Stomach (tissue), 9 donors: ENCODE measurements around the gene ZFYVE26. TPM values are rescaled to one million over a fixed set of nuclear protein-coding genes. Genes with fewer than 3 reads are reported as not detected.

ENCODE experiments used
- DNase-seq, 2 donors: peaks; one replicate each; pipeline versions ENCODE4 v3.0.0 to v3.0.0-alpha.2; 2013 to 2019
- H3K27ac ChIP-seq, 5 donors: fragments of 200-600 bp in 4 of 5; sonication (generic) in 4 of 5; one replicate each; pipeline ENCODE4 v1.5.1; 2013 to 2019; ENCODE audit warnings: mild to moderate bottlenecking in 1 of 5, moderate library complexity in 1 of 5
- H3K27me3 ChIP-seq, 3 donors: fragments of 200-600 bp; sonication (generic); one replicate each; pipeline ENCODE4 v1.5.1; 2017 to 2019; ENCODE audit warnings: mixed run types in 1 of 3
- H3K36me3 ChIP-seq, 4 donors: fragments of 200-600 bp; sonication (generic); 1 replicate in 3 of 4; 2 replicates in 1 of 4; pipeline ENCODE4 v1.5.1; 2016 to 2019
- H3K4me1 ChIP-seq, 4 donors: fragments of 200-600 bp; sonication (generic); one replicate each; pipeline ENCODE4 v1.5.1; 2016 to 2019
- H3K4me3 ChIP-seq, 4 donors: fragments of 200-600 bp; sonication (generic) in 3 of 4; one replicate each; pipeline ENCODE4 v1.5.1; 2016 to 2019; ENCODE audit warnings: mild to moderate bottlenecking in 1 of 4
- H3K9me3 ChIP-seq, 4 donors: fragments of 200-600 bp; sonication (generic); one replicate each; pipeline ENCODE4 v1.5.1; 2016 to 2019
- EP300 ChIP-seq: sonication (generic); formaldehyde crosslinking; IDR thresholded peaks from one replicate; pipeline ENCODE4 v1.6.1; 2017; ENCODE audit warnings: antibody characterized with exemption
- POLR2A ChIP-seq, 4 donors: fragments of 450-650 bp; IDR thresholded peaks; one replicate each; pipeline ENCODE4 v1.6.1; 2016; ENCODE audit warnings: antibody characterized with exemption in 4 of 4, control low read depth in 2 of 4, mild to moderate bottlenecking in 1 of 4, moderate library complexity in 1 of 4
- POLR2AphosphoS5 ChIP-seq, 3 donors: sonication (generic); formaldehyde crosslinking; IDR thresholded peaks; one replicate each; pipeline ENCODE4 v1.6.1; 2016; ENCODE audit warnings: antibody characterized with exemption in 3 of 3
- WGBS, 5 donors: extraction: QIAGEN DNeasy Blood & Tissue Kit in 3 of 5; methylation state at CpG; one replicate each; pipeline versions ENCODE4 v1.1.5 to v1.1.7; 2013 to 2018; 5-methylcytosine and 5-hydroxymethylcytosine counted together
- intact Hi-C: fragments of 100-400 bp; cut with DNase I; formaldehyde crosslinking; loops from one replicate; pipeline ENCODE4 v1.15.1; 2023; ENCODE audit warnings: low total_unique reads
- polyA plus RNA-seq, 3 donors: library from polyadenylated mRNA; stranded (reverse); fragments of 200-250 nt; gene quantifications; one replicate each; pipeline ENCODE4 v1.2.3, GENCODE V29; 2013
- total RNA-seq, 5 donors: library from RNA; depleted of rRNA; stranded (reverse); fragments of >200 nt; gene quantifications; one replicate each; pipeline versions ENCODE4 v1.1.0 to v1.2.3, GENCODE V29; 2014 to 2016
- TF ChIP-seq, protein P1 (sequence below), 7 experiments: fragments of 450-650 bp in 4 of 7; fragments of 200-600 bp in 3 of 7; sonication (generic) in 3 of 7; IDR thresholded peaks; one replicate each; pipeline ENCODE4 v1.5.1; 2016 to 2019; ENCODE audit warnings: antibody characterized with exemption in 7 of 7, control low read depth in 2 of 7, mild to moderate bottlenecking in 1 of 7
- donor health status: healthy with polysubstance abuse.
- donor health status: Bipolar disorder and iron deficiency.
- donor health status: healthy.

The ZFYVE26 gene
- total and polyA plus RNA-seq, 8 donors = 2.1 to 201 (median 20.8) TPM

DNA sequence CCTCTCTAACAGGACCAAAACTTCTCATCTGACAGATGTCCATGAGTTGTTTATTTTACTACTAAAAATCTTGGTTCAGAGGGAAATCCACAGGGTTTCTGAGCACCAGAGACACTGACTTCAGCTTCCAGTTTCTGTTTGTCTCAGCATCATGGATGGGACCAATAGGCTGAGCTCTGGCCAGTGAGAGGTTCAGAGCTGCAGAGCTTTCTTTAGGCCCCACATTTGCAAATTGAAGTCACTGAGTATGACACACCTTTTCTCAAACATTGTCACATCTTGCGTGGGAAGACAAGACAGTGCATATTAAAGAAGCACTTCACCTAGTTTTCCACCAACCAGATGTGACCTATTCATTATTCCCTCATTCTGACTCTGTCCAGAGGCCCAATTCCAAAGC is 69.5 kb downstream of the ZFYVE26 start:
- intact Hi-C loops = no loop called here
- no peak overlapping the region for H3K27ac ChIP-seq
- peaks cover 32 to 61% (median 49%) of the 10 kb centered on the region in 4 donors for H3K36me3 ChIP-seq
- H3K4me3 ChIP-seq = no peak overlapping the region
- WGBS, 5 donors = 79 to 100% (median 97%) methylated on average over 1 of the region's 1 CpG
- TF ChIP-seq POLR2AphosphoS5 (IDR thresholded peaks at IDR 0.05) (no peak), EP300 (no peak), POLR2A (IDR thresholded peaks at IDR 0.05) (no peak)
- TF ChIP-seq, protein P1, sequence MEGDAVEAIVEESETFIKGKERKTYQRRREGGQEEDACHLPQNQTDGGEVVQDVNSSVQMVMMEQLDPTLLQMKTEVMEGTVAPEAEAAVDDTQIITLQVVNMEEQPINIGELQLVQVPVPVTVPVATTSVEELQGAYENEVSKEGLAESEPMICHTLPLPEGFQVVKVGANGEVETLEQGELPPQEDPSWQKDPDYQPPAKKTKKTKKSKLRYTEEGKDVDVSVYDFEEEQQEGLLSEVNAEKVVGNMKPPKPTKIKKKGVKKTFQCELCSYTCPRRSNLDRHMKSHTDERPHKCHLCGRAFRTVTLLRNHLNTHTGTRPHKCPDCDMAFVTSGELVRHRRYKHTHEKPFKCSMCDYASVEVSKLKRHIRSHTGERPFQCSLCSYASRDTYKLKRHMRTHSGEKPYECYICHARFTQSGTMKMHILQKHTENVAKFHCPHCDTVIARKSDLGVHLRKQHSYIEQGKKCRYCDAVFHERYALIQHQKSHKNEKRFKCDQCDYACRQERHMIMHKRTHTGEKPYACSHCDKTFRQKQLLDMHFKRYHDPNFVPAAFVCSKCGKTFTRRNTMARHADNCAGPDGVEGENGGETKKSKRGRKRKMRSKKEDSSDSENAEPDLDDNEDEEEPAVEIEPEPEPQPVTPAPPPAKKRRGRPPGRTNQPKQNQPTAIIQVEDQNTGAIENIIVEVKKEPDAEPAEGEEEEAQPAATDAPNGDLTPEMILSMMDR (IDR thresholded peaks at IDR 0.05) = no peak
- peaks cover 0 to 9% (median 0%) of the 10 kb centered on the region in 4 donors for H3K4me1 ChIP-seq
- no peaks in the 10 kb centered on the region for H3K9me3 ChIP-seq
- DNase-seq = no peak
- H3K27me3 ChIP-seq = no peaks in the 10 kb centered on the region

DNA sequence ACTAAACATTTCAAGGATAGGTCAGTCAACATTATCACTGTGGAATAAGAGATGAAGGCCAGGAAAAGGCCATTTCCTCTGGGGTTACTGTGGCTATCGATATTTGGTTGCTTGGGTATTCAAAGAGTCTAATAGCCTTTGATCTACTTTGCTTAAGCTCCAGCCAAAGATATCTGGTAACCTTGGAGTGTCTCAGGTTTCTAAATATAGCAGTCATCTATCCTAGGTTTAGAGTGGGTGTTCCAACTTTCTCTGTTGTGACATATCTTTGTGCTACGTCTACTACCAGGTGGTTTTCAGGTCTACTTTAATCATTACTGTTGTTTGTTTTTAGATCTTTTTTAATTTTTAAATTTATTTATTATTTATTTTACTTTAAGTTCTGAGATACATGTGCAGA is 72.3 kb downstream of the ZFYVE26 start:
- no peak overlapping the region for H3K27ac ChIP-seq
- no peak for TF ChIP-seq POLR2AphosphoS5 (IDR thresholded peaks at IDR 0.05)
- no peak for TF ChIP-seq POLR2A (IDR thresholded peaks at IDR 0.05)
- TF ChIP-seq EP300 = no peak
- TF ChIP-seq, protein P1 (IDR thresholded peaks at IDR 0.05) = no peak
- no peaks in the 10 kb centered on the region for H3K9me3 ChIP-seq
- no peak for DNase-seq
- 61 to 72% (median 62%) methylated on average over 2 of the region's 2 CpGs for WGBS, 5 donors
- H3K27me3 ChIP-seq = no peaks in the 10 kb centered on the region
- intact Hi-C loops = no loop called here
- H3K4me3 ChIP-seq = no peak overlapping the region
- H3K4me1 ChIP-seq = peaks cover 0 to 9% (median under 1%) of the 10 kb centered on the region in 4 donors
- peaks cover 6 to 32% (median 20%) of the 10 kb centered on the region in 4 donors for H3K36me3 ChIP-seq

DNA sequence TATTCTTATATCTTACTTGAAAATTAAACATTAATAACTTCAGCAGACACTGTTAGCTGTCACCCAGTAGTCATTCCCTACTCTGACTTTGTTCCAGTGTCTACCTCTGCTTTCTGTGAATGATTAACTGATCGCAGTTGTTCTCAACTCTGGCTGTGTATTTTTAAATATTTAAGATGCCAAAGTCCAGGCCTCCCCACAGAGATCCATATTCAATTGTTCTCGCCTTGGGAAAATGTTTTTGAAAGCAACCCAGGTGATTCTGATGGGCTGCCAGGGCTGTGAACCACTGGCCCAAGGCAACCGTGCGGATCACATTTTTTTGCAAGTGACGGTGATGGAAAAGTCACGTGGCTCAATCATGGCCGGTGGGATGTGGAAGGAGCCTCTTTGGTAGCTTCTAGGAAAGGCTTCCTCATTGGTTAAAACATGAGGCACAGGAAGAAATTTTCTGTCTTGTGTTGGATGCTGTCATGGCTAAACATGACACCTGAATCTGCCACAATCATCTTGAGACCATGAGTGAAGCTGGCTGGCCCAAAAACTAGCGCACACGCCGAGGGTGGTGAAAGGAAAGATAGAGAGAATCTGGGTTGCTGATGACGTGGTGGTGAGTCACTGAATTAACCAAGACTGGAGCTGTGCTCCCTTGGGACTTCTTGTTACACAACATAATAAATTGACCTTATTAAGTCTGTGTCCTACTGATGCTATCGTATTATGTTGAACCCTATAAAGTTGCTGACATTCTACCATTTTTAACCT is 77.5 kb downstream of the ZFYVE26 start:
- Histone ChIP-seq H3K27ac (peak overlapping the region; percentile 62 to 78 (median 75)), H3K4me1 (peaks cover 5 to 36% (median 14%) of the 10 kb centered on the region in 4 donors), H3K36me3 (no peaks in the 10 kb centered on the region), H3K4me3 (no peak overlapping the region), H3K9me3 (no peaks in the 10 kb centered on the region), H3K27me3 (no peaks in the 10 kb centered on the region)
- TF ChIP-seq, protein P1 (IDR thresholded peaks at IDR 0.05) = no peak
- peak in 1 of 3 donors; percentile 34 for TF ChIP-seq POLR2AphosphoS5 (IDR thresholded peaks at IDR 0.05)
- TF ChIP-seq EP300 = no peak
- no peak for TF ChIP-seq POLR2A (IDR thresholded peaks at IDR 0.05)
- WGBS, 5 donors = 27 to 54% (median 41%) methylated on average over 12 of the region's 12 CpGs
- intact Hi-C loops = no loop called here
- peak; percentile 63 to 65 for DNase-seq

GRCh38 chr14:67736771-67737170 is 79.6 kb downstream of the ZFYVE26 start:
- WGBS, 5 donors = 33 to 57% (median 55%) methylated on average over 4 of the region's 4 CpGs
- Histone ChIP-seq H3K36me3 (no peaks in the 10 kb centered on the region), H3K9me3 (no peaks in the 10 kb centered on the region), H3K27me3 (no peaks in the 10 kb centered on the region), H3K4me1 (peaks cover 5 to 36% (median 14%) of the 10 kb centered on the region in 4 donors), H3K4me3 (no peak overlapping the region), H3K27ac (peak overlapping the region; percentile 34 to 59 (median 54))
- intact Hi-C loops = no loop called here
- DNase-seq = peak; percentile 21 to 63
- TF ChIP-seq POLR2A (IDR thresholded peaks at IDR 0.05) = no peak
- TF ChIP-seq EP300 = no peak
- TF ChIP-seq, protein P1 (IDR thresholded peaks at IDR 0.05) = no peak
- peak in 1 of 3 donors; percentile 36 for TF ChIP-seq POLR2AphosphoS5 (IDR thresholded peaks at IDR 0.05)
